CD1c-positive myeloid dendritic cell (primary cell): Measurements from ENCODE around the gene SFTA2.
A peak's percentile ranks its signal among the peaks of the same experiment; 100 is the strongest.
"Not testable (repeated sequence)": the region's sequence is repeated elsewhere in the genome, so short reads cannot be mapped to it uniquely, and the experiment has no call there.

Experiments used
- DNase-seq: peaks from one replicate; pipeline ENCODE4 v3.0.0-alpha.2; 2016; ENCODE audit errors: extremely low spot score

The SFTA2 gene

DNA sequence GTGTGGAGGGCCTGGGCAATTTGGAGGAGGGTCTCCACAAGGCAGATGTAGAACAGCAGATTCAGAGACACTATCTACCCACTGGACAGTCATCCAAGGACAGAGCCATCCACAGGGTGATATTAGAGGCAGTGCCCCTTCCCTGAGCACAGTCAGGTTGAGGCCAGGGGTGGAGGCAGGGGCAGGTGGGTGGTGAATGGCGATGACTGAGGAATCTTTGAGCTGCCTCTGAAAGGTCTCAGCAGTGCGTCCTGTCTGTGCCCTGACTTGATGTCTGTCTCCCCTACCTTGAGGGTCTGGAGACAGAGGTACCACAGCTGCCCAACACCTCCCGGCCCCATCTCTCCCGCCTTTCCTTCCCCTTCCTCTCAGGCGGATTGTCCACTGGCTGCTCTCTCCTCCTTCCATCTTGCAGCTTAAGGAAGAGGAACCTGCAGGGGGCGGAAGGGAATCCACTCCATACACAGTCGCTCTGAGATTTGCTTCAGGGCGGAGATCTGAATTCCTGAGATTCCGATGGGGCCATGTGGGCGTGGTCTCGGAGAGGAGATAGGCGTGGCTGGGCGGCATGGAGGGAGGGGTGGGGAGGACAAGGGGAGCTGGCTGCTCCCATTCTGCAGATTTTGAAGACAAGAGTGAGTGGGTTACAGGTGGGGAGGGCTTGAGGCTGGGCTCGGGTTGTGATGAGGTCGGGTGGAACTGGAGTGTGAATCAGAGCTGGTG, 10.5 kb upstream of the SFTA2 start:
- peak; percentile 54 for DNase-seq

DNA sequence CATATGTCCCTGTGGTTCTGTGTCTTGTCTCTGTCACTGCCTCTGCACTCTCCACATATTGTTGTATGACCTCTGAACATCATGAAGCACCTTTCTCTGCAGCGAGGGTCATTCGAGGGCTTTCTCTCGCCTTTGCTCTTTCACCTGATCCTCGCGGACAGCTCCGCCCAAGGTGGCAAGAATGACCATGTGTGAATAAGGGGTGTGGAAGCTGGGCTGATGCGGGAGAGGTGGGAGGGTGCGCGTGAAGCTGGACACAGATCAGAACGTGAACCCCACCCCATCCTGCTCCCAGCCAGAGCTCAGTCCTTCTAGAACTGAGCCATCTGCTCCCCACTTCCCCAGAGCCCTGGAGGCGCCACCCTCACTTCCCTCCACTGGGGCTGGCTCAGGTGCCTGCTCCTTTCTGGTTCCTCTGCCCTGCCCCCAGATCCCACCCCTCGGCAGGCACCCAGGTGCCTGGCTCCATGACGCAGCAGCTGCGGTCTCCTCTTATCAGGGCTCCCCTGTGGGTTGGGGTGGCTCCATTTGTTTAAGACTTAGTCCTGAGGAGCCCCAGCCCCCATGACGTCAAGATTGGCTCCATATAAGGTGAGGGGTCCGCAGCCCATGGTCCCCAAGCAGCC, 8.5 kb upstream of the SFTA2 start, which contains the start of gene MUCL3:
Gene MUCL3, plus strand, starts transcription at position 613 of the 626 bp plus-strand sequence. CDS start 27 bp downstream, outside the sequence.
- no peak for DNase-seq

DNA sequence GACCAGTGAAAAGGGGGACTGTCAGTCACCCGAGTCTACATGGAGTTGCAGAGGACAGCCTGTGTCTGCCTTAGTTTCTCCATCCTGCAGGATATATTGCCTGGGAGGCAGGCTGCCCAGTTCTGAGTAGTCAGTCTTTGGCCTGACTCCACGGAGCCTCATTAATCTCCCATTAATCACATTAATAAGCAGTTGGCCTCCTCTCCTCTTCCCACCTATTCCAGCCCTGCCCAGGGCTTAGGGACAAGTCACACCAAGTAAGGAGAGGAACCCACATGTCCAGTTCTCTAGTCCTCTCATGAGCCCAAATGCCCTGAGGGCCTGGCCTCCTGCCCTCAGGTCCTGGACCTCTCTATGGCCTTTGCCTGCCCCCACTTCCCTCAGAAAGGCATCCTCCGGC, 7.5 kb upstream of the SFTA2 start:
- DNase-seq = no peak

GRCh38 chr6:30938730-30939129, 6.8 kb upstream of the SFTA2 start:
- DNase-seq = no peak

GRCh38 chr6:30937265-30937664, 5.3 kb upstream of the SFTA2 start:
- DNase-seq = no peak

- no peak for DNase-seq
Measured at GRCh38 chr6:30935018-30935417, 3.0 kb upstream of the SFTA2 start.

DNA sequence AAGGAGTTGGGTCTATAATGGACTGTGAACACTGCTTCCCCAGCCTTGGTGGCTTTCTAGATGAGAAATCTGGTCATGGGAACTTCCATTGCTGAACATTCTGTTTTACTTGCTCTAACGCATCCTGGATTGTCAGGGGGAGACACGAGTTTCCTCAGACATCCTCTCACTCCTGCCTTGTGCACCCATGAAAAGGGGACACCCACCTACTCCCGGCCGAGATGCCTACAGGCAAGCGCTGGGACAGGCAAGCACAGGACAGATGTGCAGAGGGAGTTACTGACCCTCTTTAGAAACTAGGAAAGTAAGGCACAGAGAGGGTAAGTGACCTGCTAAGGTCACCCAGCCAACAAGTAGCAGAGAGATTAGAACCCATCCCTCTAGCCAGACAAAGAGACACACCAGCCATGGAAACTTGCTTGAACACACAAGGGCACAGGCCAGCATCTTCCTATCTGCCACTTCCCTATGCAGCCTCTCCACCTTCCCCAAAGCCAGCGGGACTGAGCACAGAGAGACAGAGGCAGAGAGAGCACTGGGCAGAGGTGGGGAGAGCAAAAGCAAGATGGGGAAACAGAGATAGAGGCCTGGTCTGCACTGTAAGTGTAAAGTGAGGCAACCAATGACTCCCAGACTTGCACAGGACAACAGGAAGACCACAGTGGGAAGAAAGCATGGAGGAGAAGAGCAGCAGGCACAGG, 845 bp upstream of the SFTA2 start:
- DNase-seq = no peak

DNA sequence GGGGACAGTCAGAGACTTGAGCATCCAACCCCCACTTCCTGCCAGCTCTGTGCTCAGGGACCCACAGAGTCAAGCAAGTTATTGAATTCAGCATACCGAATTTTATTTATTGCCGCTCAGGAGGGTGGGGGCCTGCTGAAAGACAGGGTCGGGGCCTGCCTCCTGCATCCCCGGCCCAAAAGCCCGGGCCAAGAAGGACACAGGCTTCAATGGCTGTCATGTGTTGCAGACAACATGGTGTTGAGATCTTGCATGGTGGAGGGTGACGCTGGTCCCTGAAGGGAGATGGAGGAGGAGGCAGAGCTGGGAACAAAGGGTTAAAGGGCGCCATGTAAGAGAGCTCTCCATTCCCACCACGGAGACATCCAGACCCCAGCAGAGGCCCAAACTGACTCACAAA, 698 bp downstream of the SFTA2 start:
- no peak for DNase-seq

DNA sequence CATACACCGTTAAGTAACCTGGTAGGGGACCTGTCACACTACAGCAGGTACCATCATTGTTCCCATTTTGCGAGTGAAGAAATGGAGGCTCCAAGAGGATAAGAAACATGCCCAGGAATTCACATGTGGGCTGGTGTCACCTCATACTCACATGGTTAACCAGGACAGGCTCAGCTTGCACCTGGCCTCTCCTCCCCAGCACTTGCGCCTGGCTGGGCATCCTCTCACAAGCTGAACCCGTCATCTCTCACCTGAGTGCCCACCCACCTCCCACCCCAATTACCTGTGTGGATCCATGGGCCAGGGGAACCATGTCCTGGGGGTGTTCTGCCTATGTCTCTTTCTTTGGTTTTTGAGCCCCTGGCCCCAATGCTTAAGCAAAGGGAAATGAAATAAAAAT, 1.5 kb downstream of the SFTA2 start:
- DNase-seq = no peak

GRCh38 chr6:30928677-30929076, 3.3 kb downstream of the SFTA2 start:
- DNase-seq = no peak

DNA sequence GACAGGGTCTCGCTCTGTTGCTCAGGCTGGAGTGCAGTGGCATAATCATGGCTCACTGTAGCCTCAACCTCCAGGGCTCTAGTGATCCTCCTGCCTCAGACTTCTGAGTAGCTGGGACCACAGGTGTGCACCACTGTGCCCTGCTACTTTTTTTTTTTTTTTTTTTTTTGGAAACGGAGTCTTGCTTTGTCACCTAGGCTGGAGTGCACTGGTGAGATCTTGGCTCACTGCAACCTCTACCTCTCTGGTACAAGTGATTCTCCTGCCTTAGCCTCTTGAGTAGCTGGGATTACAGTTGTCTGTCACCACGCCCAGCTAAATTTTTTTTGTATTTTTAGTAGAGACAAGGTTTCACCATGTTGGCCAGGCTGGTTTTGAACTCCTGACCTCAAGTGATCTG, 4.9 kb downstream of the SFTA2 start:
- not testable (repeated sequence) for DNase-seq

- no peak for DNase-seq
Measured at GRCh38 chr6:30926644-30927043, 5.3 kb downstream of the SFTA2 start.

- DNase-seq = not testable (repeated sequence)
Measured at GRCh38 chr6:30924040-30924627, 7.8 kb downstream of the SFTA2 start.

DNA sequence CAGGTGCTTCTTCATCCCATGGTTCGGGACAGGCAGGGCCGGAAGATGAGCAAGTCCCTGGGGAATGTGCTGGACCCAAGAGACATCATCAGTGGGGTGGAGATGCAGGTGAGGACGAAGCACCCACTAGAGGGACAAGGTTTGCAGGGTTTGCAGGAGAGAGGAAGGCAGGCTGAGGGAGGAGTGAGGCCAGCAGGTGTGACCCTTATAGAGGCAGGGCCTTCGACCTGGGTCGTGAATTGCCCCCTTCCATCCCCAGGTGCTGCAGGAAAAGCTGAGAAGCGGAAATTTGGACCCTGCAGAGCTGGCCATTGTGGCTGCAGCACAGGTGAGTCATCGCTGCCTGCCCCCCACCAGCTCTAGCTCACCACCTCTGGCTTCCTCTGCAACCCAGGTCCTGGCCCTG, 9.5 kb downstream of the SFTA2 start:
- no peak for DNase-seq

- no peak for DNase-seq
Measured at GRCh38 chr6:30918670-30919069, 13.3 kb downstream of the SFTA2 start.

- no peak for DNase-seq
Measured at GRCh38 chr6:30917487-30917886, 14.5 kb downstream of the SFTA2 start.

GRCh38 chr6:30917041-30917440, 14.9 kb downstream of the SFTA2 start:
- DNase-seq = no peak

DNA sequence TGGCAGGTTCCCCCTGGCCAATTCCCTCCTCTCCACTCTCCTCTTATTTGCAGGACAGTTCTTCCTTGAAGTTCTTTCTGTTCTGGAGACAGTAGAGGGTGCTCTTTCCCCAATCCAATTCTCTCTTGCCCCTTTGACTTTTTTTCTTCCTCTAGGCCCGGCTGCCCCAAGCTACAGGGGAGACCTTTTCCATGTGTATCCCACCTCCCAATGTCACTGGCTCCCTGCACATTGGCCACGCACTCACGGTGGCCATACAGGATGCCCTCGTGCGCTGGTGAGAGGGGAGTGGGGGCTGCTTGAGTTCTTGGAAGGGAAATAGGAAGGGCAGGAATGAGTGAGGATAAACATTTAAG, 16.4 kb downstream of the SFTA2 start:
- peak; percentile 51 for DNase-seq

GRCh38 chr6:30914854-30915590, 16.9 kb downstream of the SFTA2 start:
- no peak for DNase-seq

- DNase-seq = peak; percentile 93
Measured at GRCh38 chr6:30914076-30914853, 17.7 kb downstream of the SFTA2 start, which contains the start of gene VARS2. VARS2 (plus strand) TSS chr6:30914238; CDS start chr6:30914837, 599 bp downstream.

DNA sequence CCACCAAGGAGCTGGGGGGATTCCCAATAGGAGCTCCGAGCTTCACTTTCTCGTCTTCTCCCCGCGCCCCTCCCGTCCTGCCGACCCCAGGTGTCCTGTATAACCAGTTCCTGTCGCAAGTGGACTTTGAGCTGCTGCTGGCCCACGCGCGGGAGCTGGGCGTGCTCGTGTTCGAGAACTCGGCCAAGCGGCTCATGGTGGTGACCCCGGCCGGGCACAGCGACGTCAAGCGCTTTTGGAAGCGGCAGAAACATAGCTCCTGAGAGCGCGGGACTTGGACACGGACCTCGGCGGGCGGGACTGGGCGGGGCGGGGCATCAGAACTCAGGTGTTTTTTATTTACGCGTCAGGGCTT, 18.3 kb downstream of the SFTA2 start:
- DNase-seq = no peak
